Measurements from ENCODE around the gene CNTN4. TPM values are rescaled to one million over a fixed set of nuclear protein-coding genes. Genes with fewer than 3 reads are reported as not detected.

CNTN4 gene
- total RNA-seq, 6 donors from 2014 or later, result 1.0 to 13.5 (median 6.3) TPM

GRCh38 chr3:2993736-2994135, 895.1 kb downstream of the CNTN4 start:
- Histone ChIP-seq H3K4me1 (no peaks in the 10 kb centered on the region), H3K9me3 (no peaks in the 10 kb centered on the region), H3K36me3 (no peaks in the 10 kb centered on the region), H3K4me3 (no peak overlapping the region), H3K27me3 (no peaks in the 10 kb centered on the region), H3K27ac (no peak overlapping the region)
- no peak for ATAC-seq (ENCODE audit: low FRiP score in 2 of 2)
- 22 to 50% methylated on average over 1 of the region's 1 CpG for WGBS, 2 donors
- no peak for DNase-seq
- TF ChIP-seq POLR2A (IDR thresholded peaks at IDR 0.05) (no peak), EP300 (IDR thresholded peaks at IDR 0.05) (no peak), CTCF (IDR thresholded peaks at IDR 0.05) (no peak), POLR2AphosphoS5 (IDR thresholded peaks at IDR 0.05) (no peak)

- no peaks in the 10 kb centered on the region for H3K36me3 ChIP-seq
- no peaks in the 10 kb centered on the region for H3K4me1 ChIP-seq
- ATAC-seq (ENCODE audit: low FRiP score in 2 of 2) (no peak), DNase-seq (no peak)
- no peaks in the 10 kb centered on the region for H3K9me3 ChIP-seq
- no peaks in the 10 kb centered on the region for H3K27me3 ChIP-seq
- H3K4me3 ChIP-seq, result no peak overlapping the region
- no peak for TF ChIP-seq EP300 (IDR thresholded peaks at IDR 0.05)
- TF ChIP-seq CTCF (IDR thresholded peaks at IDR 0.05), result no peak
- no peak for TF ChIP-seq POLR2A (IDR thresholded peaks at IDR 0.05)
- no peak for TF ChIP-seq POLR2AphosphoS5 (IDR thresholded peaks at IDR 0.05)
- 73 to 77% methylated on average over 5 of the region's 5 CpGs for WGBS, 2 donors
- no peak overlapping the region for H3K27ac ChIP-seq
Observed at GRCh38 chr3:2995195-2995594, 896.5 kb downstream of the CNTN4 start.

DNA sequence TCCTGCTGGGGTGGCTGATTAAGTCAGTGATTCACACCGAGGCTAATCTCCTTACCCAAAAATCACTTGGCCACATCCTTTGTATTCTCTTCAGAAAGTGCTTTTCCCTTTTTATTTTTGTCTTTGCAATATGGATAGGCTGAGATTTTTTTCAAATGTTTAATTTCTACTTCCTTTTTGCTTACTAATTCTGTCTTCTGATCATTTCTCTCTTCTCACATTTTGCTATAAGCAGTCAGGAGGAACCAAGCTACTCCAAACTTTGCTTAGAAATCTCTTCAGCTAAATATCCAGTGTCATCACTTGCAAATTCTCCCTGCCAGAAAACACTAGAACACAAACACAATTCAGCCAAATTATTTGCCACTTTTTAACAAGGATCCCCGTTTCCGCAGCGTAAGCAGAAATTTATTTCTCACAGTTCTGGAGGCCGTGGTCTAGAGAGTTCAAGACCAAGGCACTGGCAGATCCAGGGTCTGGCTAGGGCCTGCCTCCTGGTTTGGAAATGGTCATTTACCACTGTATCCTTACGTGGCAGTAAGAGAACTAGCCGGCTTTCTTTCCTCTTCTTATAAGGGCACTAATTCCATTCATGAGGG, 906.6 kb downstream of the CNTN4 start:
- no peak for TF ChIP-seq CTCF (IDR thresholded peaks at IDR 0.05)
- no peak for TF ChIP-seq POLR2AphosphoS5 (IDR thresholded peaks at IDR 0.05)
- TF ChIP-seq EP300 (IDR thresholded peaks at IDR 0.05), result no peak
- TF ChIP-seq POLR2A (IDR thresholded peaks at IDR 0.05), result no peak
- WGBS, 2 donors, result 81 to 85% methylated on average over 7 of the region's 7 CpGs
- DNase-seq (no peak), ATAC-seq (ENCODE audit: low FRiP score in 2 of 2) (no peak)
- no peak overlapping the region for H3K4me3 ChIP-seq
- no peaks in the 10 kb centered on the region for H3K4me1 ChIP-seq
- no peaks in the 10 kb centered on the region for H3K36me3 ChIP-seq
- H3K27ac ChIP-seq, result no peak overlapping the region
- H3K27me3 ChIP-seq, result no peaks in the 10 kb centered on the region
- H3K9me3 ChIP-seq, result no peaks in the 10 kb centered on the region

DNA sequence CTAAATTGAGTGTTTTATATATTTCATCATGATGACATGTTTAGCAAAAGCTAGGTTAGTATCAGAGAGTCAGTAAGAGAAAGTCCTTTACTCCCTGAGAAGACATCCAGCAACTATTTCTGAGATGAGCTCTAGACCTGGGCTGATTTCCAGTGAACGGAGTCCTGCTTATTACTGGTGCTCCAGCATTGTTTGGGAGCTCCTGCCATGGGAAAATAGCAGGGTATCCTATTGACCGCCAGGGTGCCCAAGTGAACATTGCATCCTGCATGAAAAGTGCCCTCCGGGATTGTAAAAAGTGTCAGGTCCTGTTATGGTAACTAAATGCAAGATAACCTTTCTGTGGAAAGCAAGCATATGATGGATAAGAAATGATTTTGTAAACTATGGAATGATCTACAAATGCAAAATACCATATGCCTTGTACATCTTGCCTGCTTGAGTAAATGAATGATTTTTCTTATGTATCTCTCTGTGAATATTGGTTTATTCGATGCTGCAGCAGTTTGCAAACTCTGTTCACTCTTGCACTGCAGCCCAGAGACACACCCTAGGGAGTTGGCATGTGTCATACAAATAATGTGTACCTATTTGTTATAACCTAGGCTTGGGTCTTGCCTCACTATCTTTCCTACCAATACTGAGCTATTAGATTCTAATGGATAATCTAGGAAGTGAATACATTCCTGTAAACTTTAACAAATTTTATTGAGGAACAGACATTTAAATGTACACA, 914.8 kb downstream of the CNTN4 start:
- TF ChIP-seq EP300 (IDR thresholded peaks at IDR 0.05), result no peak
- TF ChIP-seq POLR2AphosphoS5 (IDR thresholded peaks at IDR 0.05), result no peak
- TF ChIP-seq CTCF (IDR thresholded peaks at IDR 0.05), result no peak
- TF ChIP-seq POLR2A (IDR thresholded peaks at IDR 0.05), result no peak
- Histone ChIP-seq H3K27ac (no peak overlapping the region), H3K4me1 (peaks cover 0 to 7% (median 6%) of the 10 kb centered on the region in 4 donors), H3K4me3 (no peak overlapping the region), H3K9me3 (no peaks in the 10 kb centered on the region), H3K27me3 (no peaks in the 10 kb centered on the region), H3K36me3 (no peaks in the 10 kb centered on the region)
- 58 to 71% methylated on average over 4 of the region's 4 CpGs for WGBS, 2 donors
- DNase-seq, result no peak
- ATAC-seq (ENCODE audit: low FRiP score in 2 of 2), result peak; percentile 30 to 37

All from upper lobe of left lung (tissue), 6 donors.